Measurements from ENCODE around the gene NTSR2.

NTSR2 gene

GRCh38 chr2:11624893-11625292, 45.1 kb downstream of the NTSR2 start:
- no peak for DNase-seq

GRCh38 chr2:11622611-11623010, 47.4 kb downstream of the NTSR2 start:
- no peak for DNase-seq

- DNase-seq, result no peak
Observed at GRCh38 chr2:11621410-11621809, 48.6 kb downstream of the NTSR2 start.

- DNase-seq, result no peak
Observed at GRCh38 chr2:11618708-11619062, 51.3 kb downstream of the NTSR2 start.

- DNase-seq, result no peak
Observed at GRCh38 chr2:11617984-11618707, 51.8 kb downstream of the NTSR2 start.

GRCh38 chr2:11617527-11617926, 52.5 kb downstream of the NTSR2 start:
- no peak for DNase-seq

- DNase-seq, result no peak
Observed at GRCh38 chr2:11616851-11617415, 53.1 kb downstream of the NTSR2 start.

GRCh38 chr2:11616097-11616687, 53.8 kb downstream of the NTSR2 start:
- no peak for DNase-seq

GRCh38 chr2:11615209-11615608, 54.8 kb downstream of the NTSR2 start:
- DNase-seq, result no peak

- DNase-seq, result no peak
Observed at GRCh38 chr2:11613297-11613696, 56.7 kb downstream of the NTSR2 start.

- DNase-seq, result no peak
Observed at GRCh38 chr2:11612553-11613215, 57.3 kb downstream of the NTSR2 start.

- DNase-seq, result no peak
Observed at GRCh38 chr2:11611251-11611650, 58.7 kb downstream of the NTSR2 start.

- DNase-seq, result no peak
Observed at GRCh38 chr2:11610624-11611242, 59.3 kb downstream of the NTSR2 start.
